NCI-H1048 (cell line): ENCODE measurements around the gene GRIK2.

Experiments
- DNase-seq: peaks from one replicate; lab custom pipeline; 2025; lab: John Stamatoyannopoulos, UW

Gene GRIK2

GRCh38 chr6:101783287-101783686 lies 389.8 kb downstream of the GRIK2 start:
- no peak for DNase-seq

GRCh38 chr6:101784094-101784493 lies 390.6 kb downstream of the GRIK2 start:
- no peak for DNase-seq

- DNase-seq = no peak
These were observed 406.0 kb downstream of the GRIK2 start for GRCh38 chr6:101799531-101799930.

- DNase-seq = no peak
These were observed 407.1 kb downstream of the GRIK2 start for GRCh38 chr6:101800598-101800997.

- no peak for DNase-seq
These were observed 409.6 kb downstream of the GRIK2 start for GRCh38 chr6:101803136-101803535.

- no peak for DNase-seq
These were observed 412.7 kb downstream of the GRIK2 start for GRCh38 chr6:101806241-101806640.

- no peak for DNase-seq
These were observed 417.6 kb downstream of the GRIK2 start for GRCh38 chr6:101811108-101811507.

GRCh38 chr6:101816716-101817115 lies 423.2 kb downstream of the GRIK2 start:
- DNase-seq = no peak

- DNase-seq = no peak
These were observed 424.5 kb downstream of the GRIK2 start for GRCh38 chr6:101818051-101818450.

- DNase-seq = no peak
These were observed 431.2 kb downstream of the GRIK2 start for GRCh38 chr6:101824551-101825345.

GRCh38 chr6:101826269-101826668 lies 432.8 kb downstream of the GRIK2 start:
- no peak for DNase-seq

- DNase-seq = no peak
These were observed 433.2 kb downstream of the GRIK2 start for GRCh38 chr6:101826678-101827077.

GRCh38 chr6:101830501-101831031 lies 437.1 kb downstream of the GRIK2 start:
- no peak for DNase-seq

GRCh38 chr6:101832371-101832770 lies 438.9 kb downstream of the GRIK2 start:
- DNase-seq = no peak

GRCh38 chr6:101840100-101840499 lies 446.6 kb downstream of the GRIK2 start:
- DNase-seq = no peak

- DNase-seq = no peak
These were observed 451.7 kb downstream of the GRIK2 start for GRCh38 chr6:101845172-101845571.

- DNase-seq = no peak
These were observed 452.1 kb downstream of the GRIK2 start for GRCh38 chr6:101845621-101846020.

GRCh38 chr6:101847690-101848089 lies 454.2 kb downstream of the GRIK2 start:
- no peak for DNase-seq

GRCh38 chr6:101851911-101852310 lies 458.4 kb downstream of the GRIK2 start:
- DNase-seq = no peak

GRCh38 chr6:101853231-101854085 lies 459.9 kb downstream of the GRIK2 start:
- no peak for DNase-seq

GRCh38 chr6:101876431-101876830 lies 482.9 kb downstream of the GRIK2 start:
- DNase-seq = no peak

- no peak for DNase-seq
These were observed 485.2 kb downstream of the GRIK2 start for GRCh38 chr6:101878554-101879276.
